CD4-positive, alpha-beta T cell (primary cell): ENCODE results near the gene PRSS53. TPM values are rescaled to one million over a fixed set of nuclear protein-coding genes. Genes with fewer than 3 reads are reported as not detected.
A peak's percentile ranks its signal among the peaks of the same experiment; 100 is the strongest.

Experiments
- ATAC-seq: fragments of 200-7000 bp; cut with Tn5 transposase; one replicate; pipeline ENCODE4 v1.10.0; 2022; ENCODE audit warnings: mild to moderate bottlenecking; ENCODE audit not compliant: poor library complexity
- CTCF ChIA-PET: fragments of 350-600 bp; sonication (Branson Sonifier 250); formaldehyde crosslinking; loops from one replicate; lab custom pipeline; 2021; ENCODE audit warnings: antibody characterized with exemption, inconsistent platforms; lab: Charles Lee
- POLR2A ChIA-PET: fragments of 350-600 bp; sonication (Branson Sonifier 250); formaldehyde crosslinking; loops from one replicate; lab custom pipeline; 2021; ENCODE audit warnings: antibody characterized with exemption, inconsistent platforms; lab: Charles Lee
- DNase-seq, 14 experiments: peaks; one replicate each; pipeline ENCODE4 v3.0.0-alpha.2; 2013 to 2020; ENCODE audit warnings: mixed read lengths in 2 of 14
- H3K27ac ChIP-seq, 2 donors: one replicate each; pipeline versions ENCODE4 v1.5.1 to v1.7.0; 2013; ENCODE audit warnings: low read length in 2 of 2, low read depth in 1 of 2, mild to moderate bottlenecking in 1 of 2
- H3K27me3 ChIP-seq, 2 experiments: 1 replicate in 1 of 2; 2 replicates in 1 of 2; pipeline versions ENCODE4 v1.6.1 to v1.7.0; 2013; ENCODE audit warnings: low read length in 2 of 2, control low read depth in 1 of 2, mild to moderate bottlenecking in 1 of 2, moderate library complexity in 1 of 2; ENCODE audit not compliant: insufficient read depth in 2 of 2, control insufficient read depth in 1 of 2
- H3K36me3 ChIP-seq: one replicate; pipeline ENCODE4 v1.6.1; 2013; ENCODE audit warnings: low read length, control low read depth; ENCODE audit not compliant: insufficient read depth
- H3K4me1 ChIP-seq: one replicate; pipeline ENCODE4 v1.6.1; 2013; ENCODE audit warnings: low read length, control low read depth; ENCODE audit not compliant: insufficient read depth
- H3K4me3 ChIP-seq: one replicate; pipeline ENCODE4 v1.5.1; 2013; ENCODE audit warnings: mild to moderate bottlenecking, low read length, moderate library complexity
- H3K9me3 ChIP-seq, 2 experiments: 1 replicate in 1 of 2; 2 replicates in 1 of 2; pipeline versions ENCODE4 v1.6.1 to v1.7.0; 2013; ENCODE audit warnings: low read length in 2 of 2, mild to moderate bottlenecking in 2 of 2, control low read depth in 1 of 2, moderate library complexity in 1 of 2; ENCODE audit not compliant: control insufficient read depth in 1 of 2, insufficient read depth in 1 of 2
- H3K27ac Mint-ChIP-seq: one replicate; pipeline ENCODE4 v1.8.0; 2020; ENCODE audit warnings: mixed read lengths
- H3K27me3 Mint-ChIP-seq: one replicate; pipeline ENCODE4 v1.8.0; 2021; ENCODE audit warnings: mixed read lengths
- H3K36me3 Mint-ChIP-seq: one replicate; pipeline ENCODE4 v1.8.0; 2021; ENCODE audit warnings: low read depth, mixed read lengths
- H3K4me1 Mint-ChIP-seq: one replicate; pipeline ENCODE4 v1.8.0; 2021; ENCODE audit warnings: low read depth, mixed read lengths
- H3K4me3 Mint-ChIP-seq: one replicate; pipeline ENCODE4 v1.8.0; 2020; ENCODE audit warnings: mild to moderate bottlenecking, mixed read lengths
- H3K9me3 Mint-ChIP-seq: one replicate; pipeline ENCODE4 v1.8.0; 2020; ENCODE audit warnings: mixed read lengths
- intact Hi-C, 2 experiments: fragments of 100-400 bp; cut with DNase I in 1 of 2; cut with micrococcal nuclease in 1 of 2; formaldehyde crosslinking; loops; one replicate each; pipeline versions ENCODE4 v1.15.1 to v1.9.0; 2023 to 2025; cut with DNase I, micrococcal nuclease
- total RNA-seq, 174 experiments: library from RNA in 2 of 174; stranded (reverse) in 2 of 174; gene quantifications; one replicate each; pipeline ENCODE4 v1.2.3 and lab custom pipeline; 2021 to 2026
- TF ChIP-seq, protein P1 (sequence below): fragments of 200-600 bp; IDR thresholded peaks from one replicate; pipeline ENCODE4 v1.8.0; 2022; ENCODE audit warnings: antibody characterized with exemption, mild to moderate bottlenecking

PRSS53 gene
- total RNA-seq, 2 experiments from 2014 or later, result 3.5 to 3.9 TPM

DNA sequence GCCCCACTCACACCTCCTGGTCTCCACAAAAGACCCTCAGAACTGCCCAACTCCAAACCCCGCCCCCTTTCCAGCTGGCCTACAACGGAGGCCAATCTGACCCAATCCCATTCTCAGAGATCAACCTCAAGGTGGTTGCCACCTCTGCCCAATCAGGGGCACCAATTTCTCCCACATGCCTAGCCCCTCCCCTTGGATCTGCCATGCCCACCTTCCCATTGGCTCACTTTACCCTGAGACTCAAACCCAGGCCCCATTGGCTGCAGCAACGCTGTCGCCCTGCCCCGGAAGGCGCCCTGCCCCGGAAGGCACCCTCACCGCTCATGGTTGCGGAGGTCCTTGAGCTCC, 25.3 kb downstream of the PRSS53 start:
- ChIA-PET POLR2A (interaction anchor here (0.7 kb wide), 1 partner anchor 110 kb away, joined by 3 read pairs; no protein-coding TSS in a partner anchor), CTCF (no interaction called here)
- no peaks in the 10 kb centered on the region for H3K9me3 ChIP-seq
- H3K27me3 ChIP-seq, result no peaks in the 10 kb centered on the region
- H3K27ac ChIP-seq, result no peak overlapping the region
- TF ChIP-seq, protein P1, sequence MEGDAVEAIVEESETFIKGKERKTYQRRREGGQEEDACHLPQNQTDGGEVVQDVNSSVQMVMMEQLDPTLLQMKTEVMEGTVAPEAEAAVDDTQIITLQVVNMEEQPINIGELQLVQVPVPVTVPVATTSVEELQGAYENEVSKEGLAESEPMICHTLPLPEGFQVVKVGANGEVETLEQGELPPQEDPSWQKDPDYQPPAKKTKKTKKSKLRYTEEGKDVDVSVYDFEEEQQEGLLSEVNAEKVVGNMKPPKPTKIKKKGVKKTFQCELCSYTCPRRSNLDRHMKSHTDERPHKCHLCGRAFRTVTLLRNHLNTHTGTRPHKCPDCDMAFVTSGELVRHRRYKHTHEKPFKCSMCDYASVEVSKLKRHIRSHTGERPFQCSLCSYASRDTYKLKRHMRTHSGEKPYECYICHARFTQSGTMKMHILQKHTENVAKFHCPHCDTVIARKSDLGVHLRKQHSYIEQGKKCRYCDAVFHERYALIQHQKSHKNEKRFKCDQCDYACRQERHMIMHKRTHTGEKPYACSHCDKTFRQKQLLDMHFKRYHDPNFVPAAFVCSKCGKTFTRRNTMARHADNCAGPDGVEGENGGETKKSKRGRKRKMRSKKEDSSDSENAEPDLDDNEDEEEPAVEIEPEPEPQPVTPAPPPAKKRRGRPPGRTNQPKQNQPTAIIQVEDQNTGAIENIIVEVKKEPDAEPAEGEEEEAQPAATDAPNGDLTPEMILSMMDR, result no peak
- Mint-ChIP-seq H3K27me3 (no peaks in the 10 kb centered on the region), H3K4me1 (peaks cover 37% of the 10 kb centered on the region), H3K4me3 (no peak overlapping the region), H3K9me3 (no peaks in the 10 kb centered on the region), H3K27ac (no peak overlapping the region), H3K36me3 (peaks cover 36% of the 10 kb centered on the region)
- H3K4me1 ChIP-seq, result peaks cover 53% of the 10 kb centered on the region
- H3K4me3 ChIP-seq, result peak overlapping the region; percentile 19
- peaks cover 17% of the 10 kb centered on the region for H3K36me3 ChIP-seq
- DNase-seq, result no peak
- no peak for ATAC-seq
- intact Hi-C loops, result no loop called here

DNA sequence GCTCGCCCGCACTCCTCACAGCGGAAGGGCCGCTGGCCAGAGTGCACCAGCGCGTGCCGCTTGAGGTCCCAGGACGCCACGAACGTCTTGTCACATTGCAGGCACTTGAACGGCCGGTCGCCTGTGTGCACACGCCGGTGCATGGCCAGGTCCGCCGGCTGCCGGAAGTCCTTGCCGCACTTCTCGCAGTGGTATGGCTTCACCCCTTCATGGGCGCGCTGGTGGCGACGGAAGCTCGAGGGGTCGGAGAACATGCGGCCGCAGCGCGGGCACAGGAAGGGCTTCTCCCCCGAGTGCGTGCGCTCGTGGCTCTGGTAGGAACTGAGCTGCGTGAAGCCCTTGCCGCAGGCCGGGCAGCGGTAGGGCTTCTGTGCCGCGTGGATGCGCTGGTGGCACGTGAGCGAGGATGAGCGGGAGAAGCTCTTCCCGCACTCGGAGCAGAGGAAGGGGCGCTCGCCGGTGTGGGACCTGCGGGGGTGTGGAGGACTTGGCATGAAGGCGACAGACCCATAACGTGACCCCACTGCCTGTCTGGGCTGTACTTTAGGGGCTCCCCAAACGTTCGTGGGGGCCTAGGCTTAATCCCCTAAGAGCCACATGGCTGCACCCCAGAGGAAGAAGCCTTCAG, 26.8 kb downstream of the PRSS53 start:
- TF ChIP-seq, protein P1, result no peak
- DNase-seq (peak in 1 of 14 experiments; percentile 17), ATAC-seq (no peak)
- POLR2A ChIA-PET, result no interaction called here
- H3K4me3 ChIP-seq, result no peak overlapping the region
- CTCF ChIA-PET, result interaction anchor here (0.7 kb wide), 1 partner anchor 217 kb away, joined by 3 read pairs; no protein-coding TSS in a partner anchor
- Mint-ChIP-seq H3K4me1 (peaks cover 37% of the 10 kb centered on the region), H3K36me3 (peaks cover 36% of the 10 kb centered on the region), H3K27ac (no peak overlapping the region), H3K4me3 (no peak overlapping the region), H3K9me3 (no peaks in the 10 kb centered on the region), H3K27me3 (no peaks in the 10 kb centered on the region)
- no peaks in the 10 kb centered on the region for H3K27me3 ChIP-seq
- H3K27ac ChIP-seq, result no peak overlapping the region
- H3K9me3 ChIP-seq, result no peaks in the 10 kb centered on the region
- peaks cover 17% of the 10 kb centered on the region for H3K36me3 ChIP-seq
- intact Hi-C loops, result no loop called here
- H3K4me1 ChIP-seq, result peaks cover 53% of the 10 kb centered on the region

DNA sequence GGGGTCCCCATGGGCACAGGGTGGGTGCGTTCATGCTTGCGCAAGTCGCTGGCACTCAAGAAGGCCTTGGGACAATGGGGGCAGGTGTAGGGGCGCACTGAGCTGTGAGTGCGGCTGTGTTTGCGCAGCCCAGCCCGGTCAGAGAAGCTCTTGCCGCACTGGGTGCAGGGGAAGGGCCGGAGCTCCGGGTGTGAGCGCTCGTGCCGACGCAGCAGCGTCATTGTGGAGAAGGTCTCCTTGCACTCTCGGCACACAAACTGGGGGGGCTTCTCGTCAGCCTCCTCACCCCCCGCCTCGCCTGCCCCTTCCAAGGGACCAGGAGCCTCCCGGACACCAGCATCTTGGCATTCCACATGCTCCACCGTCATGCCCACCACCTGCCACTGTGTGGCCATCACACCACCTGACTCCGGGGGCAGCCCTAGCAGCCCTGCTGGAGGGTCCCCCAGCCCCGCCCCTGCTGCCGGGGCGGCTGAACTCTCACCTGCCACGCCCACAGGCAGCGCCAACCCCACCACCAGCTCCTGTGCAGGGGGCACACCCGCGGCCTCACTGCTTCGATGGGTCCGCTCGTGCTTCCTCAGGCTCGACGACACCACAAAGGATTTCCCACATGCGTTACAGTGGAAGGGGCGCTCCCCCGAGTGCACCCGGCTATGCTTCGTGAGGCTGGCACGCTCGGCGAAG, 27.5 kb downstream of the PRSS53 start:
- ChIA-PET POLR2A (no interaction called here), CTCF (no interaction called here)
- Mint-ChIP-seq H3K27ac (no peak overlapping the region), H3K4me3 (no peak overlapping the region), H3K36me3 (peaks cover 36% of the 10 kb centered on the region), H3K4me1 (peaks cover 31% of the 10 kb centered on the region), H3K27me3 (no peaks in the 10 kb centered on the region), H3K9me3 (no peaks in the 10 kb centered on the region)
- peaks cover 53% of the 10 kb centered on the region for H3K4me1 ChIP-seq
- ATAC-seq (no peak), DNase-seq (peak in 1 of 14 experiments; percentile 14)
- intact Hi-C loops, result no loop called here
- no peak overlapping the region for H3K4me3 ChIP-seq
- H3K27ac ChIP-seq, result no peak overlapping the region
- peaks cover 17% of the 10 kb centered on the region for H3K36me3 ChIP-seq
- TF ChIP-seq, protein P1, result no peak
- H3K9me3 ChIP-seq, result no peaks in the 10 kb centered on the region
- H3K27me3 ChIP-seq, result no peaks in the 10 kb centered on the region
